A549 (cell line): ENCODE data around the gene KIAA0825.
"Not testable (repeated sequence)": the region's sequence is repeated elsewhere in the genome, so short reads cannot be mapped to it uniquely, and the experiment has no call there.

Experiments
- BCL3 ChIP-seq: fragments of >200 bp; sonication (Bioruptor Twin); formaldehyde crosslinking; IDR thresholded peaks from 3 replicates; pipeline ENCODE4 v1.6.1; 2016
- EP300 ChIP-seq, 2 experiments: fragments of >200 bp; sonication (Bioruptor Twin); formaldehyde crosslinking; IDR thresholded peaks; 2 replicates in 1 of 2; 3 replicates in 1 of 2; pipeline ENCODE4 v1.6.1; 2016 to 2017
- POLR2A ChIP-seq: IDR thresholded peaks from 2 replicates; pipeline ENCODE4 v1.6.1; 2012; ENCODE audit warnings: mild to moderate bottlenecking, low read length
- POLR2AphosphoS2 ChIP-seq: conservative IDR thresholded peaks from 2 replicates; pipeline ENCODE4 v1.6.1; 2012; ENCODE audit warnings: low read length, improper control_type of control experiment, inconsistent platforms
- RAD21 ChIP-seq, 2 experiments: fragments of >200 bp in 1 of 2; sonication (Bioruptor Twin) in 1 of 2; formaldehyde crosslinking in 1 of 2; IDR thresholded peaks in 1 of 2; conservative IDR thresholded peaks in 1 of 2; 2 replicates in 1 of 2; 3 replicates in 1 of 2; pipeline ENCODE4 v1.6.1; 2012 to 2018; ENCODE audit warnings: inconsistent platforms in 1 of 2
- RARB ChIP-seq: fragments of 250-450 bp; sonication (Bioruptor Pico); IDR thresholded peaks from 2 replicates; pipeline ENCODE4 v1.8.0; 2021; ENCODE audit warnings: mild to moderate bottlenecking, moderate library complexity
- TF ChIP-seq, protein P1 (sequence below): fragments of >200 bp; sonication (Bioruptor Twin); formaldehyde crosslinking; IDR thresholded peaks from 3 replicates; pipeline ENCODE4 v1.5.1; 2016
- TF ChIP-seq, protein P2 (sequence below): fragments of 200-600 bp; sonication (generic); IDR thresholded peaks from 2 replicates; pipeline ENCODE4 v1.6.1; 2016; ENCODE audit warnings: antibody characterized with exemption, mild to moderate bottlenecking, moderate library complexity
- TF ChIP-seq, protein P3 (sequence below): fragments of 450-650 bp; IDR thresholded peaks from 2 replicates; pipeline ENCODE4 v1.6.1; 2014; ENCODE audit warnings: antibody characterized with exemption

- TF ChIP-seq POLR2A; EP300 (IDR thresholded peaks at IDR 0.05); RAD21 (conservative IDR thresholded peaks at IDR 0.05 in 1 of 2, IDR thresholded peaks at IDR 0.05 in 1 of 2); RARB; POLR2AphosphoS2; BCL3: not testable (repeated sequence)
- TF ChIP-seq, protein P1, sequence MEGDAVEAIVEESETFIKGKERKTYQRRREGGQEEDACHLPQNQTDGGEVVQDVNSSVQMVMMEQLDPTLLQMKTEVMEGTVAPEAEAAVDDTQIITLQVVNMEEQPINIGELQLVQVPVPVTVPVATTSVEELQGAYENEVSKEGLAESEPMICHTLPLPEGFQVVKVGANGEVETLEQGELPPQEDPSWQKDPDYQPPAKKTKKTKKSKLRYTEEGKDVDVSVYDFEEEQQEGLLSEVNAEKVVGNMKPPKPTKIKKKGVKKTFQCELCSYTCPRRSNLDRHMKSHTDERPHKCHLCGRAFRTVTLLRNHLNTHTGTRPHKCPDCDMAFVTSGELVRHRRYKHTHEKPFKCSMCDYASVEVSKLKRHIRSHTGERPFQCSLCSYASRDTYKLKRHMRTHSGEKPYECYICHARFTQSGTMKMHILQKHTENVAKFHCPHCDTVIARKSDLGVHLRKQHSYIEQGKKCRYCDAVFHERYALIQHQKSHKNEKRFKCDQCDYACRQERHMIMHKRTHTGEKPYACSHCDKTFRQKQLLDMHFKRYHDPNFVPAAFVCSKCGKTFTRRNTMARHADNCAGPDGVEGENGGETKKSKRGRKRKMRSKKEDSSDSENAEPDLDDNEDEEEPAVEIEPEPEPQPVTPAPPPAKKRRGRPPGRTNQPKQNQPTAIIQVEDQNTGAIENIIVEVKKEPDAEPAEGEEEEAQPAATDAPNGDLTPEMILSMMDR: not testable (repeated sequence)
- TF ChIP-seq, protein P2, sequence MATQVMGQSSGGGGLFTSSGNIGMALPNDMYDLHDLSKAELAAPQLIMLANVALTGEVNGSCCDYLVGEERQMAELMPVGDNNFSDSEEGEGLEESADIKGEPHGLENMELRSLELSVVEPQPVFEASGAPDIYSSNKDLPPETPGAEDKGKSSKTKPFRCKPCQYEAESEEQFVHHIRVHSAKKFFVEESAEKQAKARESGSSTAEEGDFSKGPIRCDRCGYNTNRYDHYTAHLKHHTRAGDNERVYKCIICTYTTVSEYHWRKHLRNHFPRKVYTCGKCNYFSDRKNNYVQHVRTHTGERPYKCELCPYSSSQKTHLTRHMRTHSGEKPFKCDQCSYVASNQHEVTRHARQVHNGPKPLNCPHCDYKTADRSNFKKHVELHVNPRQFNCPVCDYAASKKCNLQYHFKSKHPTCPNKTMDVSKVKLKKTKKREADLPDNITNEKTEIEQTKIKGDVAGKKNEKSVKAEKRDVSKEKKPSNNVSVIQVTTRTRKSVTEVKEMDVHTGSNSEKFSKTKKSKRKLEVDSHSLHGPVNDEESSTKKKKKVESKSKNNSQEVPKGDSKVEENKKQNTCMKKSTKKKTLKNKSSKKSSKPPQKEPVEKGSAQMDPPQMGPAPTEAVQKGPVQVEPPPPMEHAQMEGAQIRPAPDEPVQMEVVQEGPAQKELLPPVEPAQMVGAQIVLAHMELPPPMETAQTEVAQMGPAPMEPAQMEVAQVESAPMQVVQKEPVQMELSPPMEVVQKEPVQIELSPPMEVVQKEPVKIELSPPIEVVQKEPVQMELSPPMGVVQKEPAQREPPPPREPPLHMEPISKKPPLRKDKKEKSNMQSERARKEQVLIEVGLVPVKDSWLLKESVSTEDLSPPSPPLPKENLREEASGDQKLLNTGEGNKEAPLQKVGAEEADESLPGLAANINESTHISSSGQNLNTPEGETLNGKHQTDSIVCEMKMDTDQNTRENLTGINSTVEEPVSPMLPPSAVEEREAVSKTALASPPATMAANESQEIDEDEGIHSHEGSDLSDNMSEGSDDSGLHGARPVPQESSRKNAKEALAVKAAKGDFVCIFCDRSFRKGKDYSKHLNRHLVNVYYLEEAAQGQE: not testable (repeated sequence)
- TF ChIP-seq, protein P3, sequence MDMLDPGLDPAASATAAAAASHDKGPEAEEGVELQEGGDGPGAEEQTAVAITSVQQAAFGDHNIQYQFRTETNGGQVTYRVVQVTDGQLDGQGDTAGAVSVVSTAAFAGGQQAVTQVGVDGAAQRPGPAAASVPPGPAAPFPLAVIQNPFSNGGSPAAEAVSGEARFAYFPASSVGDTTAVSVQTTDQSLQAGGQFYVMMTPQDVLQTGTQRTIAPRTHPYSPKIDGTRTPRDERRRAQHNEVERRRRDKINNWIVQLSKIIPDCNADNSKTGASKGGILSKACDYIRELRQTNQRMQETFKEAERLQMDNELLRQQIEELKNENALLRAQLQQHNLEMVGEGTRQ: not testable (repeated sequence)
Measured at GRCh38 chr5:94116317-94116716, 502.1 kb downstream of the KIAA0825 start.
